OCI-LY1 (cell line): ENCODE results near the gene NAV3.

ENCODE experiments used
- CTCF ChIP-seq: fragments of 200-600 bp; sonication (generic), shearing (Covaris generic); IDR thresholded peaks from 2 replicates; pipeline ENCODE4 v1.5.1; 2017; ENCODE audit warnings: mild to moderate bottlenecking, antibody characterized with exemption, low read length, moderate library complexity, mixed read lengths
- EZH2 ChIP-seq: fragments of 200-600 bp; sonication (generic), shearing (Covaris generic); IDR thresholded peaks from 2 replicates; pipeline ENCODE4 v1.8.0; 2017; ENCODE audit warnings: borderline replicate concordance, mixed run types, mild to moderate bottlenecking, antibody characterized with exemption, low read length, moderate library complexity, mixed read lengths

- TF ChIP-seq CTCF = no peak
- TF ChIP-seq EZH2 = no peak
Measured at GRCh38 chr12:77995436-77996167, 164.9 kb downstream of the NAV3 start.
